GM10248 (cell line): ENCODE data around the gene MFSD8.
"Not testable (repeated sequence)": the region's sequence is repeated elsewhere in the genome, so short reads cannot be mapped to it uniquely, and the experiment has no call there.

Experiments used
- CTCF ChIA-PET: fragments of 300-600 bp; sonication (Branson Sonifier 250); formaldehyde crosslinking; extraction: SDS; loops from one replicate; lab custom pipeline; 2021; ENCODE audit warnings: antibody characterized with exemption; lab: Yijun Ruan, JAX
- POLR2A ChIA-PET: fragments of 350-650 bp; sonication (Branson Sonifier 250); formaldehyde crosslinking; extraction: SDS; loops from one replicate; lab custom pipeline; 2020; ENCODE audit warnings: antibody characterized with exemption; lab: Yijun Ruan, JAX
- DNase-seq: peaks from one replicate; pipeline ENCODE4 v3.0.0; 2012; ENCODE audit errors: extremely low spot score
- CTCF ChIP-seq: IDR thresholded peaks from 2 replicates; pipeline ENCODE4 v1.5.1; 2012; ENCODE audit warnings: mild to moderate bottlenecking, low read depth; ENCODE audit errors: extremely low read depth, missing control alignments, control extremely low read depth

MFSD8 gene

DNA sequence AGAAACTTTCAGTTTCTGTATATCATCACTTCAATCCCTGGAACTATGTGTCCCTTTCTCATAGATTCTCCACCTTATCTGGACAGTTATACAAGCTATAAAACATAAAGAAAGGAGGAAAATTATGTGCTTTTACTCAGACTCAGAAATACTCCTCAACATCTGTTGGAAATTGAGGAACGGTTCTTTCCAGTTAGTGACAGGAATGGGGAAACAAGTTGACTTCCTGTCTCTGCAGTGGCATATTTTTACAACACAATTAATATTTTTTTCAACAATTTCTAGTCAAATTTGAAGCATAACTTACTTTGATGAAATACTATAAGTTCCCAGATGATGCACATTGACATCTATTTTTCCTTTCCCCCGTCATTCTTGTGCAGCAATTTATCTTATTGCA is 28.2 kb upstream of the MFSD8 start:
- CTCF ChIA-PET: interaction anchor here (0.8 to 1.5 kb wide), 2 partner anchors 27 to 28 kb away, joined by 3 to 4 read pairs; partner anchors contain the start of genes ABHD18 and MFSD8
- no peak for TF ChIP-seq CTCF
- POLR2A ChIA-PET: no interaction called here
- DNase-seq: no peak

DNA sequence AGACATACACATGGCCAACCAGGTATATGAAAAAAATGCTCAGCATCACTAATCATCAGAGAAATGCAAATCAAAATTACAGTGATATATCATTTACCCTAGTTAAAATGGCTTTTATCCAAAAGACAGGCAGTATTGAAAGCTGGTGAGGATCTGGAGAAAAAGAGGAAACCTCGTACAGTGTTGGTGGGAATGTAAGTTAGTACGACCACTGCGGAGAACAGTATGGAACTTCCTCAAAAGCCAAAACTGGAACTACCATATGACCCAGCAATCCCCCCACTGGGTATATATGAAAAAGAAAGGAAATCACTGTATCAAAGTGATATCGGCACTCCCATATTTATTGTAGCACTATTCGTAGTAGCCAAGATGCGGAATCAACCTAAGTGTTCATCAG is 23.7 kb upstream of the MFSD8 start:
- CTCF ChIA-PET: no interaction called here
- POLR2A ChIA-PET: no interaction called here

DNA sequence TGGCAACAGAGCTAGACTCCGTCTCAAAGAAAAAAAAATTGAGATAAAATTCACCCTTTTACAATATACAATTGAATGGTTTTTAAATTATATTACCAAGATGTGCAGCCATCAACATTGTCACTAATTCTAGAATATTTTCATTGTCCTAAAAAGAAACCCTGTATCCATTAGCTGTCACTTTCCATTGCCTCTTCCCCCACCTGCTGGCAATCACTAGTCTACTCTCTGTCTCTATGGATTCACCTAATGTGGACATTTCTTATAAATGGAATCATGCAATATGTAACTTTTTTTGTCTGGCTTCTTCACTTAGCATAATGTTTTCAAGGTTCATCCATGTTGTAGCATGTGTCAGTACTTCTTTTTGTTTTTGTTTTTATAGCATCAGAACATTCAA is 21.0 kb upstream of the MFSD8 start:
- no peak for TF ChIP-seq CTCF
- POLR2A ChIA-PET: no interaction called here
- no peak for DNase-seq
- CTCF ChIA-PET: interaction anchor here (1.2 kb wide), 1 partner anchor 21 kb away, joined by 3 read pairs; the partner anchor contains the start of genes ABHD18 and MFSD8

More for the DNA sequence above, 23.7 kb upstream of the MFSD8 start:
- no peak for DNase-seq
- no peak for TF ChIP-seq CTCF

DNA sequence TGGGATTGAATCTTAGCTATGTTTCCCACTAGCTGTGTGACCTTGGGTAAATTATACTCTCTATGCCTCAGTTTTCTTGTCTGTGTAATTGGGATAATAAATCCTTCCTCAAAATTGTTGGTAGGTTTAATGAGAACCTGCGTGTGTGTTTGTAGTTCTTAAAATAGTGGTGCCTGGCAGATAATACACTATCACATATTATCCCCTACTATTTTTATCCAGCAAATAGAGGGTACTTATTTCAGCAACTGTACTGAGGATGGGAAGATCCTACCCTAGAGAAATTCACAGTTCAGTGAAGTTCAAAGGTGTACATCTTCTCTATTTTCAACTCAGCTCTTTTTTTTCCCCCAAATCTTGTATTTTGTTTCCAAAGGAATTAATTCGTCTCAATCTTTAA is 17.5 kb upstream of the MFSD8 start:
- ChIA-PET CTCF (interaction anchor here (1.5 kb wide), 1 partner anchor 16 kb away, joined by 3 read pairs; no protein-coding TSS in a partner anchor), POLR2A (no interaction called here)
- no peak for TF ChIP-seq CTCF
- DNase-seq: no peak

DNA sequence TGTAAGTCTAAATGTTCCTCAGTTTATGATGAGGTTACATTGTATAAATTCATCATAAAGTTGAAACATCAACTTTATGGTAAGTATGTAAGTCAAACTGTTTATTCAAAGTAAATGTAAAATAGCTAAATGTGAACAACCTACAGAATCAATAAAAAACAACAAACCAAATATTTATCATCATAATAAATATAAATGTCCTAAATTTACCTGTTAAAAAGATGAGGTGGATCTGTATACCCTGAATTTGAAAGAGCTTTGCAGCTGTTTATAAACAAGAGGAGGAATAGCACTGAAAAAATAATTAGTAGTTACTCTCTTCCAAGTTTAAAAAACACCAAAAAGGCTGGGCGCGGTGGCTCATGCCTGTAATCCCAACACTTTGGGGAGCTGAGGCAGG is 14.0 kb upstream of the MFSD8 start:
- no peak for DNase-seq
- POLR2A ChIA-PET: no interaction called here
- TF ChIP-seq CTCF: no peak
- CTCF ChIA-PET: interaction anchor here (2.5 kb wide), 1 partner anchor 19 kb away, joined by 5 read pairs; no protein-coding TSS in a partner anchor

DNA sequence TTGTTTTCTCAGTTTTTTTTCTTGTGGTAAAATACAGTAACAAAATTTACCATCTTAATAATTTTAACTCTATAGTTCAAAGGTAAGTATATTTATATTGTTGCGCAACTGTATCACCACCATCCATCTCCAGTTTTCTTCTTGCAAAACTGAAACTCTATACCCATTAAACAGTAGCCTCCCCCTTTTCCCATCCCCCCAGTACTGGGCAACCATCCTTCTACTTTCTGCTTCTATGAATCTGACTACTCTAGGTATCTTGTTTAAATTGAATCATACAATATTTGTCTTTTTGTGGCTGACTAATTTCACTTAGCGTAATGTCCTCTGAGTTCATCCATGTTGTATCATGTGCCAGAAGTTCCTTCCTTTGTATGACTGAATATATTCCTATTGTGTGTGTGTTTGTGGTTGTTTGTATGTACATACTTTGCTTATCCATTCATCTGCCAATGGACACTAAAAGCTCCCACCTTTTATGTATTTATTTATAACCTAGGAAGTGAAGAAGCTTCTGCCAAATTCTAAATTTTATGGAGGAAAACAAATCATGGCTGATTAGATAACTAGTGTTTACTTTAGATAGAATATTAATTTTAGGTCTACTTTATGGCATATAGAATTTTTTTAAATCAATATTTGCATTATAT is 10.3 kb upstream of the MFSD8 start:
- CTCF ChIA-PET: interaction anchor here (0.6 kb wide), 1 partner anchor 31 kb away, joined by 3 read pairs; no protein-coding TSS in a partner anchor
- no peak for TF ChIP-seq CTCF
- POLR2A ChIA-PET: no interaction called here
- DNase-seq: no peak

DNA sequence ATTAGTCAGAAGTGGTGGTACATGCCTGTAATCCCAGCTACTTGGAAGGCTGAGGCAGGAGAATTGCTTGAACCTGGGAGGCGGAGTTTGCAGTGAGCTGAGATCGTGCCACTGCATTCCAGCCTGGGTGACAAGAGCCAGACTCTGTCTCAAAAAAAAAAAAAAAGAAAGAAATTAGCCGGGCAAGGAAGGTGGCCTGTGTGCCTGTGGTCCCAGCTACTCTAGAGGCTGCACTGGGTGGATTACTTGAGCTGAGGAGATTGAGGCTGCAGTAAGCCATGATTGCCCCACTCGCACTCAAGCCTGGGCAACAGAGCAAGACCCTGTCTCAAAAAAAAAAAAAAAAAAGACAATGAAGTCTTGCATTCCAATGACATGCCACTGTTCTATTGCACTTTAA is 6.0 kb upstream of the MFSD8 start:
- CTCF ChIA-PET, DNase-seq, POLR2A ChIA-PET: not testable (repeated sequence)
